Inflammatory macrophage (primary cell): Measurements from ENCODE around the gene PKIG.
A peak's percentile ranks its signal among the peaks of the same experiment; 100 is the strongest.
"Not testable (repeated sequence)": the region's sequence is repeated elsewhere in the genome, so short reads cannot be mapped to it uniquely, and the experiment has no call there.

Experiments used
- DNase-seq, 2 donors: peaks; one replicate each; pipeline ENCODE4 v3.0.0-alpha.2; 2020 to 2022

Gene PKIG

GRCh38 chr20:44643154-44643519 is 60.8 kb downstream of the PKIG start:
- no peak for DNase-seq

- DNase-seq, result peak; percentile 71 to 86
These were observed 61.3 kb downstream of the PKIG start for GRCh38 chr20:44643596-44644229.

GRCh38 chr20:44644230-44644617 is 61.8 kb downstream of the PKIG start:
- no peak for DNase-seq

GRCh38 chr20:44644667-44645131 is 62.3 kb downstream of the PKIG start:
- peak in 1 of 2 donors; percentile 27 for DNase-seq

- DNase-seq, result peak; percentile 57 to 62
These were observed 63.8 kb downstream of the PKIG start for GRCh38 chr20:44646023-44646640.

- DNase-seq, result peak; percentile 81 to 82
These were observed 64.4 kb downstream of the PKIG start for GRCh38 chr20:44646641-44647274.

GRCh38 chr20:44648068-44648467 is 65.7 kb downstream of the PKIG start:
- DNase-seq, result no peak

- DNase-seq, result no peak
These were observed 66.2 kb downstream of the PKIG start for GRCh38 chr20:44648579-44648978.

- peak; percentile 32 to 63 for DNase-seq
These were observed 66.7 kb downstream of the PKIG start for GRCh38 chr20:44649126-44649525.

- no peak for DNase-seq
These were observed 67.6 kb downstream of the PKIG start for GRCh38 chr20:44649976-44650375.

- DNase-seq, result no peak
These were observed 68.5 kb downstream of the PKIG start for GRCh38 chr20:44650771-44651433.

GRCh38 chr20:44651434-44651683 is 69.0 kb downstream of the PKIG start:
- no peak for DNase-seq

- DNase-seq, result peak; percentile 27 to 60
These were observed 69.5 kb downstream of the PKIG start, which contains the start of gene ADA for GRCh38 chr20:44651684-44652423. Gene ADA, minus strand, starts transcription at chr20:44651699. Its CDS starts 92 bp downstream, at chr20:44651607.

GRCh38 chr20:44653546-44653945 is 71.2 kb downstream of the PKIG start:
- DNase-seq, result no peak

- DNase-seq, result not testable (repeated sequence)
These were observed 71.8 kb downstream of the PKIG start for GRCh38 chr20:44654210-44654609.

GRCh38 chr20:44656448-44656847 is 74.1 kb downstream of the PKIG start:
- DNase-seq, result no peak

- no peak for DNase-seq
These were observed 75.5 kb downstream of the PKIG start for GRCh38 chr20:44657875-44658274.

- DNase-seq, result no peak
These were observed 76.4 kb downstream of the PKIG start for GRCh38 chr20:44658810-44659209.

GRCh38 chr20:44659931-44660330 is 77.6 kb downstream of the PKIG start:
- no peak for DNase-seq

- DNase-seq, result peak; percentile 66 to 72
These were observed 78.2 kb downstream of the PKIG start for GRCh38 chr20:44660581-44660980.

GRCh38 chr20:44662261-44662660 is 79.9 kb downstream of the PKIG start:
- DNase-seq, result no peak

- peak; percentile 84 to 92 for DNase-seq
These were observed 81.8 kb downstream of the PKIG start for GRCh38 chr20:44664131-44664530.

- peak; percentile 22 to 49 for DNase-seq
These were observed 83.7 kb downstream of the PKIG start for GRCh38 chr20:44666066-44666465.
